Activated B cell treated with CpG ODN at 0.5 μM for 24 hours (primary cell): ENCODE results near the gene OVOL3. TPM values are rescaled to one million over a fixed set of nuclear protein-coding genes. Genes with fewer than 3 reads are reported as not detected.

ENCODE experiments used
- ATAC-seq: fragments of 200-7000 bp; cut with Tn5 transposase; one replicate; pipeline ENCODE4 v1.10.0; 2021; ENCODE audit warnings: low read depth, mild to moderate bottlenecking, moderate library complexity
- CTCF ChIA-PET: fragments of 350-600 bp; sonication (Branson Sonifier 250); formaldehyde crosslinking; loops from one replicate; lab custom pipeline; 2021; ENCODE audit warnings: antibody characterized with exemption; lab: Charles Lee
- POLR2A ChIA-PET: fragments of 350-600 bp; sonication (Branson Sonifier 250); formaldehyde crosslinking; loops from one replicate; lab custom pipeline; 2021; ENCODE audit warnings: antibody characterized with exemption; lab: Charles Lee
- DNase-seq: peaks from one replicate; pipeline ENCODE4 v3.0.0; 2022
- H3K27ac Mint-ChIP-seq: one replicate; pipeline ENCODE4 v1.8.0; 2020; ENCODE audit warnings: mixed read lengths
- H3K27me3 Mint-ChIP-seq: one replicate; pipeline ENCODE4 v1.8.0; 2021; ENCODE audit warnings: mixed read lengths
- H3K36me3 Mint-ChIP-seq: one replicate; pipeline ENCODE4 v1.8.0; 2021; ENCODE audit warnings: low read depth, mixed read lengths
- H3K4me1 Mint-ChIP-seq: one replicate; pipeline ENCODE4 v1.8.0; 2021; ENCODE audit warnings: mixed read lengths
- H3K4me3 Mint-ChIP-seq: one replicate; pipeline ENCODE4 v1.8.0; 2020; ENCODE audit warnings: mild to moderate bottlenecking, mixed read lengths
- H3K9me3 Mint-ChIP-seq: one replicate; pipeline ENCODE4 v1.8.0; 2020; ENCODE audit warnings: mixed read lengths
- CTCF ChIP-seq: fragments of 200-600 bp; IDR thresholded peaks from one replicate; pipeline ENCODE4 v1.8.0; 2022; ENCODE audit warnings: antibody characterized with exemption, mild to moderate bottlenecking
- intact Hi-C: fragments of 100-400 bp; cut with micrococcal nuclease; formaldehyde crosslinking; loops from one replicate; pipeline ENCODE4 v1.15.1; 2024
- total RNA-seq: library from RNA; stranded (reverse); gene quantifications from 2 replicates; pipeline ENCODE4 v1.2.3, GENCODE V29; 2022

The OVOL3 gene
- total RNA-seq, 1 donor from 2014 or later, result not detected

- peaks cover 12% of the 10 kb centered on the region for H3K4me1 Mint-ChIP-seq
- ATAC-seq, result no peak
- no peaks in the 10 kb centered on the region for H3K9me3 Mint-ChIP-seq
- no peak overlapping the region for H3K4me3 Mint-ChIP-seq
- no peak for DNase-seq
- H3K27ac Mint-ChIP-seq, result no peak overlapping the region
- no peaks in the 10 kb centered on the region for H3K27me3 Mint-ChIP-seq
- peaks cover 57% of the 10 kb centered on the region for H3K36me3 Mint-ChIP-seq
- POLR2A ChIA-PET, result interaction anchor here (0.6 kb wide), 1 partner anchor 248 kb away, joined by 4 read pairs; no protein-coding TSS in a partner anchor
- TF ChIP-seq CTCF, result no peak
- CTCF ChIA-PET, result interaction anchor here (0.9 kb wide), 1 partner anchor 14 kb away, joined by 3 read pairs; no protein-coding TSS in a partner anchor
- intact Hi-C loops, result loop anchor here (5.0 kb wide), 1 partner anchor 1465 kb away; the partner anchor contains the start of genes SCGB2B2 and ZNF302
These were observed 31.6 kb downstream of the OVOL3 start for GRCh38 chr19:36142496-36142895.

- Mint-ChIP-seq H3K4me3 (no peak overlapping the region), H3K36me3 (peaks cover 76% of the 10 kb centered on the region), H3K4me1 (peaks cover 12% of the 10 kb centered on the region), H3K9me3 (no peaks in the 10 kb centered on the region), H3K27me3 (no peaks in the 10 kb centered on the region), H3K27ac (no peak overlapping the region)
- ChIA-PET POLR2A (no interaction called here), CTCF (no interaction called here)
- intact Hi-C loops, result loop anchor here (5.0 kb wide), 1 partner anchor 1467 kb away; the partner anchor contains the start of genes SCGB2B2 and ZNF302
- TF ChIP-seq CTCF, result no peak
- DNase-seq (no peak), ATAC-seq (no peak)
These were observed 33.7 kb downstream of the OVOL3 start for GRCh38 chr19:36144624-36145023.

GRCh38 chr19:36149673-36150406 is 38.9 kb downstream of the OVOL3 start:
- ATAC-seq (no peak), DNase-seq (no peak)
- Mint-ChIP-seq H3K9me3 (no peaks in the 10 kb centered on the region), H3K27me3 (no peaks in the 10 kb centered on the region), H3K4me3 (no peak overlapping the region), H3K27ac (no peak overlapping the region), H3K36me3 (peaks cover 62% of the 10 kb centered on the region), H3K4me1 (no peaks in the 10 kb centered on the region)
- intact Hi-C loops, result no loop called here
- no peak for TF ChIP-seq CTCF
- ChIA-PET CTCF (no interaction called here), POLR2A (no interaction called here)

- ChIA-PET POLR2A (no interaction called here), CTCF (no interaction called here)
- H3K27ac Mint-ChIP-seq, result no peak overlapping the region
- H3K27me3 Mint-ChIP-seq, result no peaks in the 10 kb centered on the region
- peaks cover 59% of the 10 kb centered on the region for H3K36me3 Mint-ChIP-seq
- H3K4me1 Mint-ChIP-seq, result no peaks in the 10 kb centered on the region
- no peak for ATAC-seq
- TF ChIP-seq CTCF, result no peak
- intact Hi-C loops, result no loop called here
- DNase-seq, result no peak
- no peaks in the 10 kb centered on the region for H3K9me3 Mint-ChIP-seq
- H3K4me3 Mint-ChIP-seq, result no peak overlapping the region
These were observed 39.6 kb downstream of the OVOL3 start for GRCh38 chr19:36150586-36150985.

- no peak for DNase-seq
- intact Hi-C loops, result no loop called here
- Mint-ChIP-seq H3K4me1 (no peaks in the 10 kb centered on the region), H3K27ac (no peak overlapping the region), H3K4me3 (no peak overlapping the region), H3K9me3 (no peaks in the 10 kb centered on the region), H3K27me3 (no peaks in the 10 kb centered on the region), H3K36me3 (peaks cover 51% of the 10 kb centered on the region)
- no peak for TF ChIP-seq CTCF
- no peak for ATAC-seq
- ChIA-PET POLR2A (no interaction called here), CTCF (no interaction called here)
These were observed 40.4 kb downstream of the OVOL3 start for GRCh38 chr19:36151144-36152018.
